Measurements from ENCODE around the gene LSAMP.

The LSAMP gene

DNA sequence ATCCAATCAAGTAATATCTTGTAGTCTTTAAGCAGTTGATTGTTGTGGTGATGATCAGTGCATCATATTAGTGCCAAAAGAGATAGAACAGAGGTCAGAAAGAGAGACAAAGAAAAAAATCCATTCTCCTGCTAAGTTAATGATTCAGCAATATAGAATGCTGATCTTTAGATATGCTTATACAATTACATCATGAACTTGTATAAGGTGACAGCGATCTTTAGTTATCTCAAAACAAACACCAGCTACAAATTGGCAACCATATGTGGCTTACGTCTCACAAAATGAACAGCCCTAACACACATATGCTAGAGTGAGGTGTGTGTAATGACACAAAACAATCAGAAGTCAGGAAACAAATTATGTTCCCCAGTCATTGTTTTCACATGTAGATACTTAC is 12.5 kb downstream of the LSAMP start:
- H2BK5ac ChIP-seq (ENCODE audit: low read depth, low read length, poor library complexity, severe bottlenecking) = no peak overlapping the region
- H4K91ac ChIP-seq (ENCODE audit: low read length) = no peak overlapping the region
- H2BK15ac ChIP-seq (ENCODE audit: low read depth, poor library complexity, severe bottlenecking) = no peak overlapping the region
- H3K18ac ChIP-seq (ENCODE audit: low read depth in 1 of 2, low read length in 2 of 2) = no peak overlapping the region
- no peak overlapping the region for H3K27ac ChIP-seq (ENCODE audit: low read length, poor library complexity, severe bottlenecking)
- H3K4ac ChIP-seq (ENCODE audit: low read depth in 1 of 2, low read length in 2 of 2) = no peak overlapping the region
- no peak for DNase-seq
- H3K36me3 ChIP-seq (ENCODE audit: control insufficient read depth in 1 of 2, insufficient read depth in 2 of 2, low read depth in 1 of 2, low read length in 2 of 2) = no peaks in the 10 kb centered on the region
- H3K14ac ChIP-seq (ENCODE audit: low read length in 2 of 2) = no peak overlapping the region
- no peak overlapping the region for H3K4me3 ChIP-seq (ENCODE audit: insufficient read depth in 1 of 2, low read depth in 1 of 2, low read length in 2 of 2)
- no peak overlapping the region for H2AK5ac ChIP-seq (ENCODE audit: low read length, severe bottlenecking)
- no peaks in the 10 kb centered on the region for H3K27me3 ChIP-seq (ENCODE audit: control insufficient read depth in 1 of 2, insufficient read depth in 1 of 2, low read length in 2 of 2)
- H3K9me3 ChIP-seq (ENCODE audit: control insufficient read depth, low read length) = no peaks in the 10 kb centered on the region
- H2BK120ac ChIP-seq (ENCODE audit: low read depth, low read length) = no peak overlapping the region
- no peak overlapping the region for H3K23ac ChIP-seq (ENCODE audit: low read length in 2 of 2)
- 67% methylated on average over 1 of the region's 2 CpGs for WGBS
- no peak overlapping the region for H3K4me2 ChIP-seq (ENCODE audit: low read length, poor library complexity, severe bottlenecking)
- H2AFZ ChIP-seq (ENCODE audit: low read depth, low read length) = no peak overlapping the region
- no peak overlapping the region for H4K8ac ChIP-seq (ENCODE audit: low read length)
- H3K79me1 ChIP-seq (replicated peaks; ENCODE audit: low read length, poor library complexity, severe bottlenecking) = peaks cover 10% of the 10 kb centered on the region
- H3K4me1 ChIP-seq (ENCODE audit: control insufficient read depth, insufficient read depth, low read depth, low read length) = no peaks in the 10 kb centered on the region
- H3K9ac ChIP-seq (ENCODE audit: low read length) = no peak overlapping the region
- no peak overlapping the region for H2BK12ac ChIP-seq (ENCODE audit: low read length in 2 of 2)

DNA sequence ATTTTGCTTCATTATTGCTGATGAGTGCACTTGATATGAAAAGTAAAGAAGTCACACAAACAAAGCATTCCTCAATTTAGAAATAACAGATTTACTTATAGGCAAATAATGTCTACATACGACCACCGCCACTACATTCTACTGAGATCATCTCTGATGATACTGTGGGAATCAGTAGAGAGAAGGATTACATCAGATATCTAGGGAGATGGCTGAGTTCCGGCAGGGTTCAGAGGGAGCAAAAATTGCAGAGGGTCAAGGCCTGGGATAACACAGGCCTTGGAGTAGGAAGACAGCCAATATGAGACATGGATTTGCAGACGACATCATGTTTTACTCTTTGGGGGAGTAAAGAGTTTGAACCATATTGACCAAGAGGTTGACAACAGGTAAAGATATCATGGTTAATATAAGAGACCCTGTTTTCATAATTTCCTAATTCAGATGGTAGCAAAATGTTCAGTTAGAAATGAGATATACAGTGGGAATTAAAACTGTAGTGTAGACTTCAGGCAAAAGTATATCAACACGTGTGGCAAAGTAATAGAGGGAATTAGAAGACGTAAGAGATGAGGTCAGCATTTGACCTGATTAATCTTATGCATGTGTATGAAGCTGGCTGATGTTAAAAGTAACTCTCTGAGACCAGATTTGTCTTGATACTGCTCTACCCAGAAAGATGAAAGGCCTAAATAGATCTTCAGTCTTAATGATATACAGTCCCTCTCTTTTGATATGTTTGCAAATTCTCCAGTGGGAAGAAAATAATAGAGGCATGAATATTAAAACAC is 15.6 kb downstream of the LSAMP start:
- H3K36me3 ChIP-seq (ENCODE audit: control insufficient read depth in 1 of 2, insufficient read depth in 2 of 2, low read depth in 1 of 2, low read length in 2 of 2) = no peaks in the 10 kb centered on the region
- no peak overlapping the region for H3K4me2 ChIP-seq (ENCODE audit: low read length, poor library complexity, severe bottlenecking)
- H4K91ac ChIP-seq (ENCODE audit: low read length) = no peak overlapping the region
- no peak overlapping the region for H2BK12ac ChIP-seq (ENCODE audit: low read length in 2 of 2)
- H3K18ac ChIP-seq (ENCODE audit: low read depth in 1 of 2, low read length in 2 of 2) = no peak overlapping the region
- H3K4me3 ChIP-seq (ENCODE audit: insufficient read depth in 1 of 2, low read depth in 1 of 2, low read length in 2 of 2) = no peak overlapping the region
- H3K4ac ChIP-seq (ENCODE audit: low read depth in 1 of 2, low read length in 2 of 2) = no peak overlapping the region
- no peak overlapping the region for H2BK15ac ChIP-seq (ENCODE audit: low read depth, poor library complexity, severe bottlenecking)
- H3K23ac ChIP-seq (ENCODE audit: low read length in 2 of 2) = no peak overlapping the region
- no peaks in the 10 kb centered on the region for H3K4me1 ChIP-seq (ENCODE audit: control insufficient read depth, insufficient read depth, low read depth, low read length)
- H3K9me3 ChIP-seq (ENCODE audit: control insufficient read depth, low read length) = no peaks in the 10 kb centered on the region
- peaks cover 4% of the 10 kb centered on the region for H3K79me1 ChIP-seq (replicated peaks; ENCODE audit: low read length, poor library complexity, severe bottlenecking)
- H3K9ac ChIP-seq (ENCODE audit: low read length) = no peak overlapping the region
- no peak for DNase-seq
- no peak overlapping the region for H2BK5ac ChIP-seq (ENCODE audit: low read depth, low read length, poor library complexity, severe bottlenecking)
- H2BK120ac ChIP-seq (ENCODE audit: low read depth, low read length) = no peak overlapping the region
- H3K27me3 ChIP-seq (ENCODE audit: control insufficient read depth in 1 of 2, insufficient read depth in 1 of 2, low read length in 2 of 2) = no peaks in the 10 kb centered on the region
- no peak overlapping the region for H2AK5ac ChIP-seq (ENCODE audit: low read length, severe bottlenecking)
- H3K14ac ChIP-seq (ENCODE audit: low read length in 2 of 2) = no peak overlapping the region
- H2AFZ ChIP-seq (ENCODE audit: low read depth, low read length) = no peak overlapping the region
- H4K8ac ChIP-seq (ENCODE audit: low read length) = no peak overlapping the region
- WGBS = 93% methylated on average over 5 of the region's 6 CpGs
- H3K27ac ChIP-seq (ENCODE audit: low read length, poor library complexity, severe bottlenecking) = no peak overlapping the region

DNA sequence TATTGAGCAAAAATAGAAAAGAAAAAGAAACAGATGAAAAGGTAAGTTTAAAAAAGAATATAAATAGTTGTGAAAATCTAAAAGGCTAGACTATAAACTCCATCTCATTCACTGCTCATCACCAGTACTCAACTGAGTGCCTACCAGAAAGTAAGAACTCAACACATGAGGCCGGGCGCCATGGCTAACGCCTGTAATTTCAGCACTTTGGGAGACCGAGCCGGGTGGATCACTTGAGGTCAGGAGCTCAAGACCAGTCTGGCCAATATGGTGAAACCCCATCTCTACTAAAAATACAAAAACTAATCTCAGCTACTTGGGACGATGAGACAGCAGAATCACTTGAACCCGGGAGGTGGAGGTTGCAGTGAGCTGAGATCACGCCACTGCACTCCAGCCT is 19.3 kb downstream of the LSAMP start:
- no peak overlapping the region for H2BK120ac ChIP-seq (ENCODE audit: low read depth, low read length)
- no peak overlapping the region for H3K4me2 ChIP-seq (ENCODE audit: low read length, poor library complexity, severe bottlenecking)
- H4K91ac ChIP-seq (ENCODE audit: low read length) = no peak overlapping the region
- DNase-seq = no peak
- 98% methylated on average over 8 of the region's 8 CpGs for WGBS
- H3K27me3 ChIP-seq (ENCODE audit: control insufficient read depth in 1 of 2, insufficient read depth in 1 of 2, low read length in 2 of 2) = no peaks in the 10 kb centered on the region
- no peaks in the 10 kb centered on the region for H3K36me3 ChIP-seq (ENCODE audit: control insufficient read depth in 1 of 2, insufficient read depth in 2 of 2, low read depth in 1 of 2, low read length in 2 of 2)
- no peak overlapping the region for H3K27ac ChIP-seq (ENCODE audit: low read length, poor library complexity, severe bottlenecking)
- no peak overlapping the region for H3K9ac ChIP-seq (ENCODE audit: low read length)
- no peak overlapping the region for H3K18ac ChIP-seq (ENCODE audit: low read depth in 1 of 2, low read length in 2 of 2)
- peaks cover 4% of the 10 kb centered on the region for H3K79me1 ChIP-seq (replicated peaks; ENCODE audit: low read length, poor library complexity, severe bottlenecking)
- H3K4ac ChIP-seq (ENCODE audit: low read depth in 1 of 2, low read length in 2 of 2) = no peak overlapping the region
- H4K8ac ChIP-seq (ENCODE audit: low read length) = no peak overlapping the region
- H3K9me3 ChIP-seq (ENCODE audit: control insufficient read depth, low read length) = no peaks in the 10 kb centered on the region
- no peak overlapping the region for H3K23ac ChIP-seq (ENCODE audit: low read length in 2 of 2)
- H2AFZ ChIP-seq (ENCODE audit: low read depth, low read length) = no peak overlapping the region
- no peak overlapping the region for H2BK12ac ChIP-seq (ENCODE audit: low read length in 2 of 2)
- H3K14ac ChIP-seq (ENCODE audit: low read length in 2 of 2) = no peak overlapping the region
- no peaks in the 10 kb centered on the region for H3K4me1 ChIP-seq (ENCODE audit: control insufficient read depth, insufficient read depth, low read depth, low read length)
- H2BK5ac ChIP-seq (ENCODE audit: low read depth, low read length, poor library complexity, severe bottlenecking) = no peak overlapping the region
- H2BK15ac ChIP-seq (ENCODE audit: low read depth, poor library complexity, severe bottlenecking) = no peak overlapping the region
- H2AK5ac ChIP-seq (ENCODE audit: low read length, severe bottlenecking) = no peak overlapping the region
- no peak overlapping the region for H3K4me3 ChIP-seq (ENCODE audit: insufficient read depth in 1 of 2, low read depth in 1 of 2, low read length in 2 of 2)

DNA sequence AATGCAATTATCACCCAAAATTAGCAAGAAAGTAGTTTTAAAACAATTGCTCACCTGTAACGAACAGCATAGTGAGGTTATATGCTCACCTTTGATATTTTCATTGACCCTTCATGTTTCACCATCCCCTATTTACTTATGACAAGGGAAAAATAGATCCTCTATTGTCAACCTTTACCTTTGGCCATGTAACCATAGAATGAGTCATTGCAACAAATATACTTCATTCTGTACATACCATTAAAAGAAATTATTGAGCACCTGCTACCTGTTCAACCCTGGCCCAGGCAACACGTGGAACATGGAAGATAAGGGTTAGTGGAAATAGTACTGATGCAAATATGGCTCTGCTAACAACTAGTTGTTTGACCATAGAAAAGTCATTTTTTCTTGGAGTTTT is 20.2 kb downstream of the LSAMP start:
- Histone ChIP-seq H2AFZ (ENCODE audit: low read depth, low read length) (no peak overlapping the region), H3K4me1 (ENCODE audit: control insufficient read depth, insufficient read depth, low read depth, low read length) (no peaks in the 10 kb centered on the region), H4K91ac (ENCODE audit: low read length) (no peak overlapping the region), H2BK12ac (ENCODE audit: low read length in 2 of 2) (no peak overlapping the region), H3K4ac (ENCODE audit: low read depth in 1 of 2, low read length in 2 of 2) (no peak overlapping the region), H2BK15ac (ENCODE audit: low read depth, poor library complexity, severe bottlenecking) (no peak overlapping the region), H2AK5ac (ENCODE audit: low read length, severe bottlenecking) (no peak overlapping the region), H3K9ac (ENCODE audit: low read length) (no peak overlapping the region), H4K8ac (ENCODE audit: low read length) (no peak overlapping the region), H3K4me2 (ENCODE audit: low read length, poor library complexity, severe bottlenecking) (no peak overlapping the region), H3K27ac (ENCODE audit: low read length, poor library complexity, severe bottlenecking) (no peak overlapping the region), H3K23ac (ENCODE audit: low read length in 2 of 2) (no peak overlapping the region), H3K79me1 (replicated peaks; ENCODE audit: low read length, poor library complexity, severe bottlenecking) (peaks cover 4% of the 10 kb centered on the region), H3K36me3 (ENCODE audit: control insufficient read depth in 1 of 2, insufficient read depth in 2 of 2, low read depth in 1 of 2, low read length in 2 of 2) (no peaks in the 10 kb centered on the region), H3K27me3 (ENCODE audit: control insufficient read depth in 1 of 2, insufficient read depth in 1 of 2, low read length in 2 of 2) (no peaks in the 10 kb centered on the region), H3K14ac (ENCODE audit: low read length in 2 of 2) (no peak overlapping the region), H2BK5ac (ENCODE audit: low read depth, low read length, poor library complexity, severe bottlenecking) (no peak overlapping the region), H3K4me3 (ENCODE audit: insufficient read depth in 1 of 2, low read depth in 1 of 2, low read length in 2 of 2) (no peak overlapping the region), H3K9me3 (ENCODE audit: control insufficient read depth, low read length) (no peaks in the 10 kb centered on the region), H3K18ac (ENCODE audit: low read depth in 1 of 2, low read length in 2 of 2) (no peak overlapping the region), H2BK120ac (ENCODE audit: low read depth, low read length) (no peak overlapping the region)
- 97% methylated on average over 2 of the region's 2 CpGs for WGBS
- no peak for DNase-seq

All from mesenchymal stem cell (in vitro differentiated cells and primary cell).